Osteocyte (in vitro differentiated cells): ENCODE results near the gene PRPS1L1. TPM values are rescaled to one million over a fixed set of nuclear protein-coding genes. Genes with fewer than 3 reads are reported as not detected.

Experiments
- DNase-seq: peaks from one replicate; pipeline ENCODE4 v3.0.0; 2021; ENCODE audit warnings: mixed read lengths; ENCODE audit not compliant: unreplicated experiment; ENCODE audit errors: extremely low spot score
- H3K27ac Mint-ChIP-seq: one replicate; pipeline ENCODE4 v1.8.0; 2021; ENCODE audit warnings: mild to moderate bottlenecking, mixed read lengths; ENCODE audit not compliant: unreplicated experiment
- H3K27me3 Mint-ChIP-seq: one replicate; pipeline ENCODE4 v1.8.0; 2021; ENCODE audit warnings: mixed read lengths; ENCODE audit not compliant: unreplicated experiment
- H3K36me3 Mint-ChIP-seq: one replicate; pipeline ENCODE4 v1.8.0; 2021; ENCODE audit warnings: mixed read lengths; ENCODE audit not compliant: unreplicated experiment
- H3K4me1 Mint-ChIP-seq: one replicate; pipeline ENCODE4 v1.8.0; 2021; ENCODE audit warnings: mixed read lengths; ENCODE audit not compliant: unreplicated experiment
- H3K4me3 Mint-ChIP-seq: one replicate; pipeline ENCODE4 v1.8.0; 2021; ENCODE audit warnings: mild to moderate bottlenecking, moderate library complexity, mixed read lengths; ENCODE audit not compliant: unreplicated experiment
- H3K9me3 Mint-ChIP-seq: one replicate; pipeline ENCODE4 v1.8.0; 2021; ENCODE audit warnings: mixed read lengths; ENCODE audit not compliant: unreplicated experiment
- total RNA-seq: library from RNA; stranded (reverse); gene quantifications from 2 replicates; pipeline ENCODE4 v1.2.1, GENCODE V29; 2021
- TF ChIP-seq, protein P1 (sequence below): fragments of 200-600 bp; sonication (generic); IDR thresholded peaks from 2 replicates; pipeline ENCODE4 v1.5.0; 2021; ENCODE audit warnings: antibody characterized with exemption, mild to moderate bottlenecking, moderate library complexity

The PRPS1L1 gene
- total RNA-seq, 1 donor from 2014 or later: not detected

DNA sequence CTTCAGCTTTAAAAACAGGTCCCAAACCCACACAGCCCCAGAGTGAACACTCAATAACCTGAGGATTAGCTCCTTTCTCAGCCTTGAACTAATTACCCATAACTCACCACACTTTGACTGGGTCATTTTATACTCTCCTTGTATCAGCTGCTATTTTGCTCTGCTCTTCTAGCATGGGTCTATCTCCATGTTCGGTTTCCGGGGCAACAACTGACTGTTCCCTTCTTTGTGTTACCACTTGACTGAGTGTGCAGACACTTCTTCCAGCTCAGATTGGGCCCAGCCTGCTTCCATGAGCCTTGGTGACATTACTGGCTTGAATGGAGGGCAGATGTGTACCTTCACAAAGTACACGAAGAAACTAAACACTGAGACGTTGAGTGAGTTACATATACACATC, 31.5 kb upstream of the PRPS1L1 start:
- TF ChIP-seq, protein P1, sequence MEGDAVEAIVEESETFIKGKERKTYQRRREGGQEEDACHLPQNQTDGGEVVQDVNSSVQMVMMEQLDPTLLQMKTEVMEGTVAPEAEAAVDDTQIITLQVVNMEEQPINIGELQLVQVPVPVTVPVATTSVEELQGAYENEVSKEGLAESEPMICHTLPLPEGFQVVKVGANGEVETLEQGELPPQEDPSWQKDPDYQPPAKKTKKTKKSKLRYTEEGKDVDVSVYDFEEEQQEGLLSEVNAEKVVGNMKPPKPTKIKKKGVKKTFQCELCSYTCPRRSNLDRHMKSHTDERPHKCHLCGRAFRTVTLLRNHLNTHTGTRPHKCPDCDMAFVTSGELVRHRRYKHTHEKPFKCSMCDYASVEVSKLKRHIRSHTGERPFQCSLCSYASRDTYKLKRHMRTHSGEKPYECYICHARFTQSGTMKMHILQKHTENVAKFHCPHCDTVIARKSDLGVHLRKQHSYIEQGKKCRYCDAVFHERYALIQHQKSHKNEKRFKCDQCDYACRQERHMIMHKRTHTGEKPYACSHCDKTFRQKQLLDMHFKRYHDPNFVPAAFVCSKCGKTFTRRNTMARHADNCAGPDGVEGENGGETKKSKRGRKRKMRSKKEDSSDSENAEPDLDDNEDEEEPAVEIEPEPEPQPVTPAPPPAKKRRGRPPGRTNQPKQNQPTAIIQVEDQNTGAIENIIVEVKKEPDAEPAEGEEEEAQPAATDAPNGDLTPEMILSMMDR: no peak
- H3K4me1 Mint-ChIP-seq: no peaks in the 10 kb centered on the region
- no peak overlapping the region for H3K4me3 Mint-ChIP-seq
- no peaks in the 10 kb centered on the region for H3K36me3 Mint-ChIP-seq
- H3K27ac Mint-ChIP-seq: no peak overlapping the region
- no peak for DNase-seq
- no peaks in the 10 kb centered on the region for H3K9me3 Mint-ChIP-seq
- peaks cover 30% of the 10 kb centered on the region for H3K27me3 Mint-ChIP-seq

DNA sequence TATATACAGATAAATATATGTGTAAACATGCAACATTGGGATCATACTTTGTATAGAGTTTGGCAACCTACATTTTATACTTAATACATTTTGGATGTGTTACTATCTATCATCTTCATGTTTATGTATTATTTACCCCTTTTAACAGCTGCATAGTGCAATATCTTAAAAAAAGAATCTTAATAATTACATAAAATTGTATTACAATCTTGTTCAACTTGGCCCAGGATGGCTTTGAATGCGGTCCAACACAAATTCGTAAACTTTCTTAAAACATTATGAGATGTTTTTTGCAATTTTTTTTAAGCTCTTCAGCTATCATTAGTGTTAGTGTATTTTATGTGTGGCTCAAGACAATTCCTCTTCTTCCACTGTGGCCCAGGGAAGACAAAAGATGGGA, 26.3 kb upstream of the PRPS1L1 start:
- Mint-ChIP-seq H3K4me3 (no peak overlapping the region), H3K27me3 (peaks cover 14% of the 10 kb centered on the region), H3K4me1 (no peaks in the 10 kb centered on the region), H3K9me3 (no peaks in the 10 kb centered on the region), H3K36me3 (no peaks in the 10 kb centered on the region), H3K27ac (no peak overlapping the region)
- TF ChIP-seq, protein P1: no peak
- DNase-seq: no peak

DNA sequence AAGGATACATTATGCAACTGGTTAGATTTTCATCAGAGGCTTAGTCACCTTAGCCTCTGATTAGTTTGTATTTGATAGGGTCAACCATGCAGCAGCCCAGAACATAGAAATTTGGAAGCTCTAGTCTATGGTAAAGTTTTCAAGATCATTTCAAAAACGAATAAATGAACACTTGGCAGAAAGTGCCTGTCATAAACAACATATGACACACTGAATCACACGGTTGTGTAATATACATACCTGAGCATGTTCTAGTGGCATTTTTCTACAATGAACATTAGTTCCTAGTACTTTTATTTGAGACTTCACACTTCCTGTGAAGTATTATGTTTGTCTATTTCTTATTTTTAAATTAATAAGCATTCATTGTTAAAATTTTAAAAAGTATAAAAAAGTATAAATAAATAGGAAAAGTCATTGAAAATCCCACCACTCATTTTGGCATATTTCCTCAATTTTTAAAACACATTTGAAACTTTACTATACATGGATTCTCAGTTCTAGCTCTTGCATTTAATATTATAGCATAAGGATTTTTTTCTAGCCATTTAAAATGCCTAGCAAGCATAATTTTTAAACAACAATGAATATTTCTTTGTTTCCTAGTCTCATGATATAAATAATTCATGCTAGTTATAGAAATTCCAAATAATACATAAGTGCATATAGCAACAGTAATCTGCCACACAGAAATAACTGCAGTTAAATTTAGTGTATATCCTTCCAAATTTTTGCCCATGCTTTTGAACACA, 25.7 kb upstream of the PRPS1L1 start:
- no peak for DNase-seq
- no peaks in the 10 kb centered on the region for H3K9me3 Mint-ChIP-seq
- H3K27ac Mint-ChIP-seq: no peak overlapping the region
- peaks cover 16% of the 10 kb centered on the region for H3K27me3 Mint-ChIP-seq
- H3K4me3 Mint-ChIP-seq: no peak overlapping the region
- H3K36me3 Mint-ChIP-seq: no peaks in the 10 kb centered on the region
- TF ChIP-seq, protein P1: no peak
- no peaks in the 10 kb centered on the region for H3K4me1 Mint-ChIP-seq

DNA sequence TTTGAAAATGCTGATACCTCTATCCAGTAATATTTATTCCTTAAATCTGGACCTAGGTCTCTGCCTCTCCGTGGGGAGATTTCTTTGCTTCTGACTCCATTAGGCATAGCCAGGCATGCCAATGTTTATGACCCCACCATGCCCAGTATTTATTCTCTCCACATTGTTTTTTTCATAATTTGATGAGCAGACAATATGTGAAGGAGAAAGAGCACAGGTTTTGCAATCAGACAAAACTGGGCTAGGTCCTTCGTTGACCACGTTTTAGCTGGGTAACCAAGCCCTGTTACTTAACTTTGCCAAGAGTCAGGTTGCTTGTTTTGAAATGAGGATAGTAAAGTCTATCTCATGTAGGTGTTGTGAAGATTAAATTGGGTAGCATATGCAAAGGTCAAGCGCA, 21.6 kb upstream of the PRPS1L1 start:
- no peak for DNase-seq
- Mint-ChIP-seq H3K36me3 (no peaks in the 10 kb centered on the region), H3K4me1 (no peaks in the 10 kb centered on the region), H3K4me3 (no peak overlapping the region), H3K9me3 (no peaks in the 10 kb centered on the region), H3K27ac (no peak overlapping the region), H3K27me3 (peaks cover 10% of the 10 kb centered on the region)
- TF ChIP-seq, protein P1: no peak

DNA sequence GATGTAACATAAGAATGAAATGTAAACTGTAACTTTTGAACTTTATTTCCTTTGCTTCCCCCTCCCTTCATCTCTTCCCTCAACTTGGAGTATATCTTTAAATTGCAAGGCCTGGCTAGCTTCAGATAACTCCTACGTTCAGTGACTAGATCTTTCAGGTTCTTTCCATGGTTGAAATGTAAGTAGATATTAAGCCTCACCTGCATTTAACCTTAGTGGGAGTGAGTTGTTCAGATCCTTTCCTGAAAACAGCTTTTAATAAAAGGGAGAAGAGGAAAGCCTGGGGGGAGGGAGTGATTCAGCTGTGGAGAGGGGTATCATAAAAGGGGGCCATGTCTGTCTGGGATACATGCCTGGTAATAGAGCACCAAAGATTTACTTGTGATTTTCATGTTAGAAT, 19.0 kb upstream of the PRPS1L1 start:
- Mint-ChIP-seq H3K27me3 (peaks cover 8% of the 10 kb centered on the region), H3K4me1 (peaks cover 4% of the 10 kb centered on the region), H3K9me3 (peaks cover 4% of the 10 kb centered on the region), H3K27ac (no peak overlapping the region), H3K36me3 (no peaks in the 10 kb centered on the region), H3K4me3 (no peak overlapping the region)
- DNase-seq: no peak
- TF ChIP-seq, protein P1: no peak
